Astrocyte (in vitro differentiated cells and primary cell): ENCODE data around the gene FOXJ3. TPM values are rescaled to one million over a fixed set of nuclear protein-coding genes. Genes with fewer than 3 reads are reported as not detected.

Experiments used
- DNase-seq: peaks from one replicate; pipeline ENCODE4 v3.0.0-alpha.2; 2010; ENCODE audit warnings: low read depth
- FAIRE-seq: peaks from 2 replicates; lab custom pipeline; 2011; peaks lifted over from hg19 to GRCh38; lab: Jason Lieb, UNC
- H2AFZ ChIP-seq: 2 replicates; pipeline ENCODE4 v1.6.0; 2012; ENCODE audit warnings: low read depth, low read length, inconsistent platforms
- H3K27ac ChIP-seq: 2 replicates; pipeline ENCODE4 v1.5.1; 2011; ENCODE audit warnings: low read depth, low read length, inconsistent platforms
- H3K27me3 ChIP-seq: 2 replicates; pipeline ENCODE4 v1.6.0; 2011; ENCODE audit warnings: low read length, inconsistent platforms; ENCODE audit not compliant: insufficient read depth
- H3K36me3 ChIP-seq: 2 replicates; pipeline ENCODE4 v1.5.1; 2011; ENCODE audit warnings: low read length, inconsistent platforms; ENCODE audit not compliant: insufficient read depth
- H3K4me1 ChIP-seq: 2 replicates; pipeline ENCODE4 v1.5.1; 2011; ENCODE audit warnings: low read length, inconsistent platforms; ENCODE audit not compliant: insufficient read depth
- H3K4me2 ChIP-seq: 2 replicates; pipeline ENCODE4 v1.6.0; 2012; ENCODE audit warnings: low read length, inconsistent platforms
- H3K4me3 ChIP-seq: 2 replicates; pipeline ENCODE4 v1.5.1; 2011; ENCODE audit warnings: low read depth, mild to moderate bottlenecking, low read length, inconsistent platforms; ENCODE audit not compliant: insufficient read depth
- H3K79me2 ChIP-seq: 2 replicates; pipeline ENCODE4 v1.6.0; 2012; ENCODE audit warnings: mild to moderate bottlenecking, low read length, inconsistent platforms; ENCODE audit not compliant: insufficient read depth
- H3K9ac ChIP-seq: 2 replicates; pipeline ENCODE4 v1.6.0; 2012; ENCODE audit warnings: mild to moderate bottlenecking, low read length, inconsistent platforms
- H3K9me3 ChIP-seq: 2 replicates; pipeline ENCODE4 v1.5.1; 2012; ENCODE audit warnings: low read depth, mild to moderate bottlenecking, low read length, inconsistent platforms; ENCODE audit not compliant: insufficient read depth
- H4K20me1 ChIP-seq: 2 replicates; pipeline ENCODE4 v1.6.0; 2012; ENCODE audit warnings: low read length, inconsistent platforms; ENCODE audit not compliant: insufficient read depth
- H3K27ac Mint-ChIP-seq: one replicate; pipeline ENCODE4 v1.8.0; 2021; ENCODE audit warnings: mild to moderate bottlenecking, mixed read lengths; ENCODE audit not compliant: unreplicated experiment
- H3K27me3 Mint-ChIP-seq: one replicate; pipeline ENCODE4 v1.8.0; 2021; ENCODE audit warnings: low read depth, mixed read lengths; ENCODE audit not compliant: unreplicated experiment
- H3K36me3 Mint-ChIP-seq: one replicate; pipeline ENCODE4 v1.8.0; 2021; ENCODE audit warnings: low read depth, mixed read lengths; ENCODE audit not compliant: unreplicated experiment
- H3K4me1 Mint-ChIP-seq: one replicate; pipeline ENCODE4 v1.8.0; 2021; ENCODE audit warnings: low read depth, mixed read lengths; ENCODE audit not compliant: unreplicated experiment
- H3K4me3 Mint-ChIP-seq: one replicate; pipeline ENCODE4 v1.8.0; 2021; ENCODE audit warnings: mild to moderate bottlenecking, moderate library complexity, mixed read lengths; ENCODE audit not compliant: unreplicated experiment
- H3K9me3 Mint-ChIP-seq: one replicate; pipeline ENCODE4 v1.8.0; 2021; ENCODE audit warnings: mild to moderate bottlenecking, mixed read lengths; ENCODE audit not compliant: unreplicated experiment
- EZH2 ChIP-seq: IDR thresholded peaks from 2 replicates; pipeline ENCODE4 v1.6.1; 2012; ENCODE audit warnings: mild to moderate bottlenecking, low read length, inconsistent platforms; ENCODE audit not compliant: insufficient read depth
- total RNA-seq: library from RNA; stranded (reverse); gene quantifications from 2 replicates; pipeline ENCODE4 v1.2.1, GENCODE V29; 2021
- TF ChIP-seq, protein P1 (sequence below): IDR thresholded peaks from 2 replicates; pipeline ENCODE4 v1.5.1; 2011; ENCODE audit warnings: low read depth, mild to moderate bottlenecking, inconsistent platforms, low read length, moderate library complexity; ENCODE audit not compliant: insufficient read depth

Gene FOXJ3
- total RNA-seq, 1 donor from 2014 or later = 41.9 TPM

DNA sequence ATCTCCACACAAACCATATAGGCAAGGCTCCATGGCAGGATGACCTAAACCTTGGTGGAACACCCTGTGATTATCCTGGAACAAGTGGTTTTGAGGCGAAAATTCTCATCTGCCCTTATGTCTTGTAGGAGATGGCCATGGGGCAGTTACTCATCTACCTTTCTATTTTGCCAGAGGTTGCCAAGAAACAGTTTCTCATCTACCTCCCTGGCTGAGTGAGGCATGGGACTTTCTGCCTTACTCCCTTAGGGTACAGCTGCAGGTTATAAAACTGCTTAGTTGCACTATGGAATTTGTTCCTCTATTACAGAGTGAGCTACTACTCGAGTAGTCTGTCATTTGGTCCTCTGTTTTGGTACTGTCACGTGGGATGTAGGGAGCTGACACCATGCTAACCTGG is 139.2 kb downstream of the FOXJ3 start:
- Histone ChIP-seq H3K9me3 (no peaks in the 10 kb centered on the region), H3K27ac (no peak overlapping the region), H3K4me3 (no peak overlapping the region), H3K4me2 (no peak overlapping the region), H4K20me1 (peaks cover 5% of the 10 kb centered on the region), H3K9ac (no peak overlapping the region), H3K4me1 (no peaks in the 10 kb centered on the region), H3K27me3 (no peaks in the 10 kb centered on the region), H3K36me3 (peaks cover 13% of the 10 kb centered on the region), H3K79me2 (no peaks in the 10 kb centered on the region), H2AFZ (no peak overlapping the region)
- DNase-seq = no peak
- no peaks in the 10 kb centered on the region for H3K9me3 Mint-ChIP-seq
- FAIRE-seq = no peak
- H3K4me1 Mint-ChIP-seq = peaks cover 7% of the 10 kb centered on the region
- H3K27ac Mint-ChIP-seq = no peak overlapping the region
- peaks cover 3% of the 10 kb centered on the region for H3K36me3 Mint-ChIP-seq
- H3K27me3 Mint-ChIP-seq = no peaks in the 10 kb centered on the region
- no peak overlapping the region for H3K4me3 Mint-ChIP-seq
- TF ChIP-seq EZH2 = no peak
- TF ChIP-seq, protein P1, sequence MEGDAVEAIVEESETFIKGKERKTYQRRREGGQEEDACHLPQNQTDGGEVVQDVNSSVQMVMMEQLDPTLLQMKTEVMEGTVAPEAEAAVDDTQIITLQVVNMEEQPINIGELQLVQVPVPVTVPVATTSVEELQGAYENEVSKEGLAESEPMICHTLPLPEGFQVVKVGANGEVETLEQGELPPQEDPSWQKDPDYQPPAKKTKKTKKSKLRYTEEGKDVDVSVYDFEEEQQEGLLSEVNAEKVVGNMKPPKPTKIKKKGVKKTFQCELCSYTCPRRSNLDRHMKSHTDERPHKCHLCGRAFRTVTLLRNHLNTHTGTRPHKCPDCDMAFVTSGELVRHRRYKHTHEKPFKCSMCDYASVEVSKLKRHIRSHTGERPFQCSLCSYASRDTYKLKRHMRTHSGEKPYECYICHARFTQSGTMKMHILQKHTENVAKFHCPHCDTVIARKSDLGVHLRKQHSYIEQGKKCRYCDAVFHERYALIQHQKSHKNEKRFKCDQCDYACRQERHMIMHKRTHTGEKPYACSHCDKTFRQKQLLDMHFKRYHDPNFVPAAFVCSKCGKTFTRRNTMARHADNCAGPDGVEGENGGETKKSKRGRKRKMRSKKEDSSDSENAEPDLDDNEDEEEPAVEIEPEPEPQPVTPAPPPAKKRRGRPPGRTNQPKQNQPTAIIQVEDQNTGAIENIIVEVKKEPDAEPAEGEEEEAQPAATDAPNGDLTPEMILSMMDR = no peak

DNA sequence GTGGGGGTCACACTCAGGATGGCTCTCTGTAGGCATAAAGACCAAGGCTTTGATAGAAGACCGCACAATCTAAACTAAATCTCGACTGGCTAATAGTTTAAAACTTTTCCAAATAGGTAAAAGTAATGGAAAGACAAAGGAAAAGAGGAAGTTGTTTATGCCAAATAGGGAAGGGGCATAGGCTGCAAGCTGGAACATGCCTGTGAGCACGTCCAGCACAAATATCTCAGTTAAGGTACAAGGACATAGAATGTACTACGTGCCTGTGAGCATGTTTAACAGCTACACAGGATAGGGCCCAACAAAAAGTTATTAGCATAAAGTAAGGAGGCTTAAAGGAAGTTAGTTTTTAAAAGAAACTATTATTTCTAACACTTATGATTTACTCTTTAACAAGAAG is 142.9 kb downstream of the FOXJ3 start:
- Histone ChIP-seq H2AFZ (no peak overlapping the region), H4K20me1 (peaks cover 5% of the 10 kb centered on the region), H3K9ac (no peak overlapping the region), H3K79me2 (no peaks in the 10 kb centered on the region), H3K4me2 (no peak overlapping the region), H3K9me3 (no peaks in the 10 kb centered on the region), H3K27me3 (no peaks in the 10 kb centered on the region), H3K36me3 (peaks cover 37% of the 10 kb centered on the region), H3K4me1 (no peaks in the 10 kb centered on the region), H3K27ac (no peak overlapping the region), H3K4me3 (no peak overlapping the region)
- Mint-ChIP-seq H3K9me3 (no peaks in the 10 kb centered on the region), H3K36me3 (peaks cover 4% of the 10 kb centered on the region), H3K4me1 (peaks cover 7% of the 10 kb centered on the region), H3K27ac (no peak overlapping the region), H3K27me3 (no peaks in the 10 kb centered on the region), H3K4me3 (no peak overlapping the region)
- FAIRE-seq (no peak), DNase-seq (no peak)
- TF ChIP-seq, protein P1 = no peak
- TF ChIP-seq EZH2 = no peak

DNA sequence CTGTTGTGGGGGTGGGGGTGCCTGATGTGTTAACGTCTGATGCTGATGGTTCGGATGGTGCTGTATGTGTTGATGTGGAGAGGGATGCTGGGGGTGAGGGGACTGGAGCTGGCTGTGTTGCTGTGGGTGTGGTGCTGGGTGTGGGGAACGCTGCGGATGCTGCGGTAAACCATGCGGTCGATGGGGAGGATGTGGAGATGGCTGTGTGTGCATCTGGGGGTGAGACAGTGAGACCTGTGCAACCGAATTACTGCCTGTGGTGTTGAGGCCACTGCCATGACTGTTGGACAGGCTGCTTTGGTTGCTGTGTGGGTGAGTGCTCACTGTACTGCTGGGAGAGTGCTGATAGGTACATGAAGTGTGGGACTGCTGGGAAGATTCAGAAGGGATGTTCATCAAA is 143.7 kb downstream of the FOXJ3 start:
- DNase-seq (no peak), FAIRE-seq (no peak)
- Histone ChIP-seq H3K79me2 (no peaks in the 10 kb centered on the region), H3K4me2 (no peak overlapping the region), H4K20me1 (peaks cover 5% of the 10 kb centered on the region), H3K27ac (no peak overlapping the region), H2AFZ (no peak overlapping the region), H3K36me3 (peaks cover 37% of the 10 kb centered on the region), H3K9me3 (no peaks in the 10 kb centered on the region), H3K9ac (no peak overlapping the region), H3K4me1 (peaks cover 4% of the 10 kb centered on the region), H3K27me3 (no peaks in the 10 kb centered on the region), H3K4me3 (no peak overlapping the region)
- Mint-ChIP-seq H3K4me1 (peaks cover 9% of the 10 kb centered on the region), H3K4me3 (no peak overlapping the region), H3K27me3 (no peaks in the 10 kb centered on the region), H3K36me3 (peaks cover 5% of the 10 kb centered on the region), H3K27ac (no peak overlapping the region), H3K9me3 (no peaks in the 10 kb centered on the region)
- TF ChIP-seq EZH2 = no peak
- TF ChIP-seq, protein P1 = no peak
